Activated CD4-positive, alpha-beta T cell treated with anti-CD3 and anti-CD28 coated beads, Interleukin-2, amount 50 U/mL, for 4 hours (primary cell): ENCODE measurements around the gene MEA1.

Source experiments
- DNase-seq, 2 experiments: peaks; one replicate each; pipeline ENCODE4 v3.0.0-alpha.2; 2020

Gene MEA1

GRCh38 chr6:42969431-42969830 lies 44.3 kb downstream of the MEA1 start:
- DNase-seq: no peak

- no peak for DNase-seq
Measured at GRCh38 chr6:42968783-42969182, 45.0 kb downstream of the MEA1 start.

GRCh38 chr6:42968126-42968701 lies 45.5 kb downstream of the MEA1 start:
- no peak for DNase-seq

DNA sequence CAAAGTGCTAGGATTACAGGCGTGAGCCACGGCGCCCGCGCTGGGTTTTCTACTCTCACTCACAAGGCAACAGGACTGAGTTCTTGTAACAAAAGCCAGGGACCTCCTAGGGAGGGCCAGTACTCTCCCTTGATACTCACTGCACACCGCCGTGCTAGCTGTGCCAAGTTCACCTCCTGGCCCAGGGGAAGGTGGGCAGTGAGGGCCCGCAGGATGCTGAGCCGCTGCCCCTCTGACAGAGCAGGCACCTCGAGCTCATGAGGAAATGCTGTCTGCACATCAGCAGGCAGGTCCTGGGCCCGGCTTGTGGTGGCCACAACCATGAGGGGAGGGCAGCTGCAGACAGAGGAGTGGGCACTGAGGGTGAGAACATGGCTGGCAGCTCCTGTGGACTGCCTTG lies 46.5 kb downstream of the MEA1 start:
- no peak for DNase-seq

GRCh38 chr6:42966571-42966970 lies 47.2 kb downstream of the MEA1 start:
- no peak for DNase-seq

GRCh38 chr6:42963855-42964605 lies 49.7 kb downstream of the MEA1 start:
- DNase-seq: peak; percentile 25 to 31

- no peak for DNase-seq
Measured at GRCh38 chr6:42963179-42963854, 50.4 kb downstream of the MEA1 start.

DNA sequence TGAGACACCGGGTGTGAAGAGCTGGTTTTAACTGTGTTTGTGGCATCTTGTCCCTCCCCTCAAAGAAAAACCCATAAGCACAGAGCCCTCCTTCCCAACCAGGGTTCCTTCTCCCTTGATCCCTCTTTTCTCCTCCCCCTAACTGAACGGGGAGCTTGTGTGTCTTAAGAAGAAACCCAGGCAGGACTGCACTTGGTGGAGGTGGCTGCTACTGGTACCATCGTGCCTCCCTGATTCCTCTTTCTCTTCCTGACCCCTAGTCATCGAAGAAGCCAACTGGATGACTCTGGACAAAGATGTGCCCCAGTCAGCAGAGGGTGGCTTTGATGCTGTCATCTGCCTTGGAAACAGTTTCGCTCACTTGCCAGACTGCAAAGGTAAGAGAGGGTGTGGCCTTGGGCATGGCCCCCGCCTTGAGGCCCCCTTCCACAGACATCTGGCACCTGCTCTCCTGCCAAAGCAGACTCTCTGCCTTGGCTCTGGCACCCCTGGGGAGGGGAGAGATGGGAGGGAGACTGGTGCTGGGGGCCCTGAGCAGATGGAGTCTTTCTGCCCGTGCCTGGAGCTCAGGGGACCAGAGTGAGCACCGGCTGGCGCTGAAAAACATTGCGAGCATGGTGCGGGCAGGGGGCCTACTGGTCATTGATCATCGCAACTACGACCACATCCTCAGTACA lies 51.1 kb downstream of the MEA1 start:
- DNase-seq: no peak

- DNase-seq: no peak
Measured at GRCh38 chr6:42962096-42962495, 51.6 kb downstream of the MEA1 start.
